HCT116 (cell line): ENCODE results near the gene CENPX. TPM values are rescaled to one million over a fixed set of nuclear protein-coding genes. Genes with fewer than 3 reads are reported as not detected.
A peak's percentile ranks its signal among the peaks of the same experiment; 100 is the strongest.

ENCODE experiments used
- ATAC-seq: fragments of 200-7000 bp; cut with Tn5 transposase; 2 replicates; pipeline ENCODE4 v1.9.1; 2020; ENCODE audit warnings: mild to moderate bottlenecking, moderate library complexity
- BruUV-seq: library from RNA; stranded (reverse); fragments of 400-500 nt; replicated peaks from 2 replicates; lab custom pipeline; 2021; lab: Mats Ljungman, UMichigan
- CTCF ChIA-PET: fragments of 300-600 bp; sonication (Branson Sonifier 250); formaldehyde crosslinking; loops from one replicate; lab custom pipeline; 2021; ENCODE audit warnings: antibody characterized with exemption; lab: Charles Lee
- POLR2A ChIA-PET: fragments of 300-600, 350-600 bp; sonication (Branson Sonifier 250); formaldehyde crosslinking; loops from one replicate; lab custom pipeline; 2021; ENCODE audit warnings: antibody characterized with exemption; lab: Charles Lee
- RAD21 ChIA-PET, 2 experiments: fragments of 300-600 bp; sonication (Branson Sonifier 250); formaldehyde crosslinking; loops; one replicate each; lab custom pipeline; 2023; ENCODE audit warnings: low total read pairs in 2 of 2; ENCODE audit not compliant: uncharacterized antibody in 2 of 2, unreplicated experiment in 2 of 2, low non-redundant PET in 1 of 2; lab: Charles Lee
- DNase-seq: peaks from one replicate; pipeline ENCODE4 v3.0.0-alpha.2; 2010; ENCODE audit warnings: low read depth, low spot score
- H2AFZ ChIP-seq: fragments of 200-600 bp; shearing (Covaris generic), sonication (generic); 2 replicates; pipeline ENCODE4 v1.6.1; 2017; ENCODE audit warnings: low read depth, mixed run types, mixed read lengths, antibody characterized with exemption, low read length; ENCODE audit not compliant: poor library complexity, severe bottlenecking
- H3K27ac ChIP-seq: 2 replicates; pipeline ENCODE4 v1.5.1; 2012; ENCODE audit warnings: low read depth, low read length
- H3K27me3 ChIP-seq: fragments of 200-600 bp; sonication (generic); 2 replicates; pipeline ENCODE4 v1.6.1; 2016; ENCODE audit warnings: mixed run types, low read length, mixed read lengths; ENCODE audit not compliant: insufficient read depth
- H3K36me3 ChIP-seq, 2 experiments: fragments of 200-500 bp in 1 of 2; fragments of 200-600 bp in 1 of 2; sonication (Bioruptor generic) in 1 of 2; sonication (generic) in 1 of 2; 2 replicates each; pipeline versions ENCODE4 v1.5.1 to v1.6.1; 2014 to 2016; ENCODE audit warnings: low read length in 2 of 2, inconsistent platforms in 1 of 2, mixed read lengths in 1 of 2, mixed run types in 1 of 2; ENCODE audit not compliant: insufficient read depth in 2 of 2, control insufficient read depth in 1 of 2
- H3K4me1 ChIP-seq, 2 experiments: fragments of 200-600 bp in 1 of 2; sonication (generic) in 1 of 2; 2 replicates each; pipeline versions ENCODE4 v1.5.1 to v1.6.1; 2012 to 2017; ENCODE audit warnings: low read length in 2 of 2, inconsistent platforms in 1 of 2, mild to moderate bottlenecking in 1 of 2, mixed read lengths in 1 of 2, mixed run types in 1 of 2, moderate library complexity in 1 of 2; ENCODE audit not compliant: insufficient read depth in 2 of 2, control insufficient read depth in 1 of 2
- H3K4me2 ChIP-seq: fragments of 200-600 bp; sonication (generic); 2 replicates; pipeline ENCODE4 v1.6.1; 2017; ENCODE audit warnings: mixed run types, low read length, mixed read lengths
- H3K4me3 ChIP-seq, 2 experiments: fragments of 200-600 bp in 1 of 2; sonication (generic) in 1 of 2; replicated peaks in 1 of 2; 2 replicates each; pipeline ENCODE4 v1.5.1; 2011 to 2016; ENCODE audit warnings: low read length in 2 of 2, control low read depth in 1 of 2, low read depth in 1 of 2, mild to moderate bottlenecking in 1 of 2, mixed read lengths in 1 of 2, mixed run types in 1 of 2
- H3K79me2 ChIP-seq: fragments of 200-600 bp; sonication (generic); 2 replicates; pipeline ENCODE4 v1.6.1; 2017; ENCODE audit warnings: mild to moderate bottlenecking, mixed run types, low read length, moderate library complexity, mixed read lengths; ENCODE audit not compliant: insufficient read depth
- H3K9ac ChIP-seq: fragments of 200-600 bp; sonication (generic); 2 replicates; pipeline ENCODE4 v1.6.1; 2016; ENCODE audit warnings: low read length, mixed read lengths
- H3K9me2 ChIP-seq: fragments of 200-600 bp; sonication (generic), shearing (Covaris generic); 2 replicates; pipeline ENCODE4 v1.6.1; 2017; ENCODE audit warnings: mixed run types, mild to moderate bottlenecking, moderate library complexity; ENCODE audit not compliant: insufficient read depth
- H3K9me3 ChIP-seq, 2 experiments: fragments of 200-500 bp in 1 of 2; fragments of 200-600 bp in 1 of 2; sonication (Bioruptor generic) in 1 of 2; sonication (generic) in 1 of 2; 2 replicates each; pipeline ENCODE4 v1.6.1; 2014 to 2017; ENCODE audit warnings: low read length in 2 of 2, mixed read lengths in 2 of 2, inconsistent platforms in 1 of 2, low read depth in 1 of 2, mild to moderate bottlenecking in 1 of 2, mixed run types in 1 of 2, moderate library complexity in 1 of 2; ENCODE audit not compliant: control insufficient read depth in 1 of 2, insufficient read depth in 1 of 2
- H4K20me1 ChIP-seq: fragments of 200-600 bp; sonication (generic), shearing (Covaris generic); 2 replicates; pipeline ENCODE4 v1.6.1; 2017; ENCODE audit warnings: mixed run types, mild to moderate bottlenecking, moderate library complexity; ENCODE audit not compliant: insufficient read depth
- EGR1 ChIP-seq: IDR thresholded peaks from 2 replicates; pipeline ENCODE4 v1.6.1; 2012; ENCODE audit warnings: low read depth
- intact Hi-C: fragments of 100-400 bp; cut with micrococcal nuclease; formaldehyde crosslinking; loops from 2 replicates; pipeline ENCODE4 v1.10.0; 2022
- total RNA-seq: library from RNA; stranded (reverse); gene quantifications from one replicate; pipeline ENCODE4 v1.2.1, GENCODE V29; 2021; ENCODE audit not compliant: unreplicated experiment
- TF ChIP-seq, protein P1 (sequence below), 3 experiments: fragments of 200-600 bp in 1 of 3; sonication (generic) in 1 of 3; IDR thresholded peaks in 2 of 3; conservative IDR thresholded peaks in 1 of 3; 2 replicates each; pipeline ENCODE4 v1.5.1; 2012 to 2017; ENCODE audit warnings: low read depth in 2 of 3, low read length in 2 of 3, antibody characterized with exemption in 1 of 3, borderline replicate concordance in 1 of 3, control low read depth in 1 of 3, mild to moderate bottlenecking in 1 of 3, mixed read lengths in 1 of 3, mixed run types in 1 of 3, moderate library complexity in 1 of 3; ENCODE audit not compliant: insufficient read depth in 1 of 3

The CENPX gene
- total RNA-seq, 1 experiment from 2014 or later: 184 TPM

DNA sequence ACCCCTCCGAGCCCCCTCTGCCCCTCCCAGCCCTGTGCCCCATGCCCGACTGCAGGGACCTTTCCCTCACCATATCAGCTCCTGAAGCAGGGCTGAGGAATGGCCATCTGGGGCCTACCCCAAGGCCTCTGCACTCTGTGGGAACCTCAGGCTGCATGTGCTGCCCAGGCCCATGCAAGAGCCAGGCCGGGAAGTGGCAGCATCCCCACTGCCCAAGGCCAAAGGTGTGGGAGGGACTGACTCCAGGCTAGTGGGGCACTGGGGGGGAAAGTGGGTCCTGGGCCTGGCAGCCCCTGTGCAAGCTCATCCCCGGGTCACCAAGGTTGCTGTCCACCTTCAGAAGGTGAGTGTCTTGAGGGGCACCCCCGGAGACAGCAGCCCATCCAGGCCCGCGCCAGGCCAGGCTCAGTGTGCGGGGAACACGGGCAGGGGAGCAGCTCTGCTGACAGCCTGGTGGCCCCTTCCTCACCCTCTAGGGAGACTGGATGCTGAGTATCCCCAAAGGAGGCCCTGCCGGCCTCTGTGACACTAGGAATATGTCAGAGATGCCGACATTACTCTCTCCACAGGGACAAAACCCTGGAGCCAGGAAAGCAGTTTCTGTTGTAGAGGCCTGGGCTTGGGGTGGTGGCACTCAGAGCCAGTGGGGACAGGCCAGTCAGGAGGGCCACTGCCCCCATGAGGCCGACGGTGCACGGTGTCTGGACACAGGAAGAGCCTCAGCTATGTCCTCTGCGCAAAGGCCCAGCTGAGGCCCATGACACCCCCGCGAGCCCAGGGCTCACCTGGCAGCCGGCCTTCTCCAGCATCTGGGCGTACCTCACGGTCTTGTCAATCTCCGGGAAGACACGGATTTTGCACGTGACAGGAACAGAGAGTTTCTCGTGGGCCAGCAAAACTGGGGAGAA lies 39.7 kb upstream of the CENPX start:
- ATAC-seq (no peak), DNase-seq (no peak)
- Histone ChIP-seq H3K27me3 (no peaks in the 10 kb centered on the region), H3K9me3 (no peaks in the 10 kb centered on the region), H3K27ac (peak overlapping the region; percentile 19; the same call in 1 of the 2 replicates), H3K4me1 (peaks cover 11 to 22% of the 10 kb centered on the region in 2 experiments; a peak in 3 of 4 replicates), H3K79me2 (peaks cover 35% of the 10 kb centered on the region), H3K9me2 (no peaks in the 10 kb centered on the region), H3K9ac (no peak overlapping the region), H3K4me2 (no peak overlapping the region), H2AFZ (no peak overlapping the region), H4K20me1 (no peaks in the 10 kb centered on the region; the same call in 1 of the 2 replicates), H3K36me3 (peaks cover 18 to 65% of the 10 kb centered on the region in 2 experiments), H3K4me3 (no peak overlapping the region)
- intact Hi-C loops: no loop called here
- RAD21 ChIA-PET: no interaction called here
- POLR2A ChIA-PET: no interaction called here
- CTCF ChIA-PET: no interaction called here
- no TSS peak for BruUV-seq
- TF ChIP-seq EGR1: no peak
- TF ChIP-seq, protein P1, sequence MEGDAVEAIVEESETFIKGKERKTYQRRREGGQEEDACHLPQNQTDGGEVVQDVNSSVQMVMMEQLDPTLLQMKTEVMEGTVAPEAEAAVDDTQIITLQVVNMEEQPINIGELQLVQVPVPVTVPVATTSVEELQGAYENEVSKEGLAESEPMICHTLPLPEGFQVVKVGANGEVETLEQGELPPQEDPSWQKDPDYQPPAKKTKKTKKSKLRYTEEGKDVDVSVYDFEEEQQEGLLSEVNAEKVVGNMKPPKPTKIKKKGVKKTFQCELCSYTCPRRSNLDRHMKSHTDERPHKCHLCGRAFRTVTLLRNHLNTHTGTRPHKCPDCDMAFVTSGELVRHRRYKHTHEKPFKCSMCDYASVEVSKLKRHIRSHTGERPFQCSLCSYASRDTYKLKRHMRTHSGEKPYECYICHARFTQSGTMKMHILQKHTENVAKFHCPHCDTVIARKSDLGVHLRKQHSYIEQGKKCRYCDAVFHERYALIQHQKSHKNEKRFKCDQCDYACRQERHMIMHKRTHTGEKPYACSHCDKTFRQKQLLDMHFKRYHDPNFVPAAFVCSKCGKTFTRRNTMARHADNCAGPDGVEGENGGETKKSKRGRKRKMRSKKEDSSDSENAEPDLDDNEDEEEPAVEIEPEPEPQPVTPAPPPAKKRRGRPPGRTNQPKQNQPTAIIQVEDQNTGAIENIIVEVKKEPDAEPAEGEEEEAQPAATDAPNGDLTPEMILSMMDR (IDR thresholded peaks at IDR 0.05 in 2 of 3, conservative IDR thresholded peaks at IDR 0.05 in 1 of 3; ENCODE audit: borderline replicate concordance in 1 of 3, insufficient read depth in 1 of 3, low read depth in 2 of 3, low read length in 2 of 3): peak in 2 of 3 experiments; percentile 16 to 20; a peak in 1 of 6 replicates
